GM19240 (cell line): Measurements from ENCODE around the gene SPAAR.
"Not testable (repeated sequence)": the region's sequence is repeated elsewhere in the genome, so short reads cannot be mapped to it uniquely, and the experiment has no call there.

Source experiments
- DNase-seq: peaks from one replicate; pipeline ENCODE4 v3.0.0; 2011; ENCODE audit warnings: low spot score; ENCODE audit not compliant: insufficient read length

SPAAR gene

DNA sequence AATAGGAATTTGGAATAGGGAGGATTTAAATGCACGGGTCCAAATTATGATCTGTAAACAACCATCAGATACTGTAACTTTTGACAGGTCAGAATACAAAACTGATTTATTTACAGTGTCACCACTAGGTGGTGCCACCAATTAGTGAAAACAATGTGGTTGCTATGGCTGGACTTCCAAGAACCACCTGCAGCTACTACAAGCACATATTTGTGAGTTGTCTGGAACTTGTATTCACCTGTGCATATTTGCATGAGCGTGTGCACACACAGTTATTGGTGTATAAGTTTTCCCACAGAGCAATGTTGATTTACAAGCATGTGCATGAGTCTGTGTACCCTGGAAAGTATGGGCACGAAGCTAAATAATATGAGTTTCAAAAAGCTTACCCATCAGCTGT, 6.2 kb upstream of the SPAAR start:
- peak; percentile 43 for DNase-seq

DNA sequence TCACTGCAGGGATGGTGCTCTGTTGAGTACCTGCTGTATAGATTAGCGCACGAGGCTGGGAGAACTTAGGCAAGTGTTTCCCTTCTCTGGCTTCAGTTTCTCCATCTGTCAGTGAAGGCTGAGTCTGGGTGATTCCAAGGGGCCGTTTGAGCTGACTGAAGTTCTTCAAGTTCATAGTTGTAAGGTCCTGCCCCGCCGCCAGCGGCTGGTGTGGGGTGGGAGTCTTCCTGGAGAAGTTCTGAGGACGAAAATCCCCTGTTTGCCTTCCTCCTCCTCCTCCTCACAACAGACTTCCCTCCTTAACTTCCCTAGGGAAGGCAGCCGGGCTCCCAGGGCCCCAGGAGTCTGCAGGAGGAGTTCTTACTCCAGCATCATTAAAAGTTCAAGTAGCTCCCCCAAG, 5.0 kb upstream of the SPAAR start:
- no peak for DNase-seq

DNA sequence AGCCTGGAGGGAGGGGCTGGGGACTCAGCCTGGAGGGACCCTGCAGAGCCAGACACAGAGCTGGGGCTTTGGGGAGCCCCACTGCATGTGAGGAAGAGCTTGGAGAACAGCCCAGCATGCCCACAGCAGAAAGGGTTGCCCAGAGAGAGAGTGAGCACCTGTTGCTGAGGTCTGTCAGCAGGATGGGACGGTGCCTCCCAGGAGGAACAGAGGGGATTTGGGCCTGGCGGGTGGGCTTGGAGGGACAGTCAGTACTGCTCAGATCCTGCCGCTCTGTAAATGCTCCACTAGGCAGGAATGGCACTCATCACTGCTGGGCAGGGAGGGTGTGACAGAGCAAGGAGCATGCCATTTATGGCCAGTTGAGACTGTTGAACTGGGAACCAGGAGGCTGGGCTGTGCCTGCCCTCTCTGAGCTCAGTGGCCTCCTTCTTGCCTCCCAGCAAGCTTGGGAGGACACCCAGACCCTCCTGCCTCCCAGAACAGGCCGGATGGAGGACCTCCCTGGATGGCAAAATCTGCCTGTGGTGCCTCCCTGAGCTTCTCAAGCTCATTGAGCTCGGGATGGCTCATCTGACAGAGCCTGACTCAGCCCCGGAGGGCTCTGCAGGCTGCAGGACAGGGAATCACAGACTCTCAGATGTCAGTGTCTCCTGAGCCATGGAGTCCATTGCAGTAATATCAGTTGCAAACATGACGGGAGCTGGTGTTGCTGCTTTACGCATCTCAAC, 4.1 kb upstream of the SPAAR start:
- no peak for DNase-seq

DNA sequence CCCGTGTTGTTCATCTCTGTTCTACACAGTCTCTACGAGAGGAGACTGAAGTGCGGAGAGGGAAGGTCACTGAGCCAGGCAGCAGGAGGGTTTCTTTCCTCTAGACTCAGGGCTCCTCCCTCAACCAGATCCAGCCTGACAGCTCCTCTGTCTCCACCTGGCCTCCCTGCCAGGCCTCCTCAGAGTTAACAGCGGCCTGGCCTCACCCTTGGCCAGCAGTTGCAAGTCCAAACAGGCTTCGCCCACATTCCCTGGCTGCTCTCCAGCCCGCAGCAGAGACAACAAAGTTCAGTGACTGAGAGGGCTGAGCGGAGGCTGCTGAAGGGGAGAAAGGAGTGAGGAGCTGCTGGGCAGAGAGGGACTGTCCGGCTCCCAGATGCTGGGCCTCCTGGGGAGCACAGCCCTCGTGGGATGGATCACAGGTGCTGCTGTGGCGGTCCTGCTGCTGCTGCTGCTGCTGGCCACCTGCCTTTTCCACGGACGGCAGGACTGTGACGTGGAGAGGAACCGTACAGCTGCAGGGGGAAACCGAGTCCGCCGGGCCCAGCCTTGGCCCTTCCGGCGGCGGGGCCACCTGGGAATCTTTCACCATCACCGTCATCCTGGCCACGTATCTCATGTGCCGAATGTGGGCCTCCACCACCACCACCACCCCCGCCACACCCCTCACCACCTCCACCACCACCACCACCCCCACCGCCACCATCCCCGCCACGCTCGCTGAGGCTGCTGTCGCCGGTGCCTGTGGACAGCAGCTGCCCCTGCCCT, 3.2 kb upstream of the SPAAR start, which contains the start of gene HRCT1:
HRCT1 (plus strand) TSS at position 291 of the 768 bp plus-strand sequence; CDS start at position 377, 86 bp downstream.
- DNase-seq = no peak

DNA sequence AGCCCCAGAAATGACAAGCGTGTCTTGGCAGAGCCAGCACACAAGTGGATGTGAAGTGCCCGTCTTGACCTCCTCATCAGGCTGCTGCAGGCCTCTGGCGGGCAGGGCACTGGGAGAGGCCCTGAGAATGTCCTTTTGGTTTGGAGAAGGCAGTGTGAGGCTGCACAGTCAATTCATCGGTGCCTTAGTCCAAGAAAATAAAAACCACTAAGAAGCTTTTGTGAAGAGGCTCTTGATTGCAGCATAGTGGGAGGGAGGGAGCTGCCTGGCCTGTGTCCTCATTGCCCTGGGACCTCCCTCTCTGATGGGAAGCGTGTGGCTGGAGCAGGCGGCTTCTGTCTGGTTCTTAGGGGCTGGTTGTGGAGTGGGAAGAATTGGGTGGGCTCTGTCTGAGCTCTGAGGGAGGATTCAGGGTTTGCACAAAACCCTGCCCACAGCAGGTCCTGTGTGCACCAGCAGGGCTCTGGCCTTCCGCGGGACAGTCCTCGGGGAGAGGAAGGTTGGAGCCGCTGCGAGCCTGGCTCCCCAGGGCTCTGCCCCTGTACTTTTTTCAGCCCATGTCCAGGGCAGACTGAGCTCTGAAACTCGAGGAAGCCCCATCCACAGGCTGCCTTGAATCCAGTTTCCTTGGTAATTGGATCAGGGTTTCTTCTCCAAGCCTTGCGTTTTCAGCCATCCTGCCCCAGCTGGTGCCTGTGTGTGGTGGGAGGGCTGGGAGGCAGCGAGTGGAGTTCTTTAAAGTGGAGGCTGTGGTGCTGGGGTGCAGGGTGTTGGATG, 2.2 kb upstream of the SPAAR start:
- DNase-seq = no peak

DNA sequence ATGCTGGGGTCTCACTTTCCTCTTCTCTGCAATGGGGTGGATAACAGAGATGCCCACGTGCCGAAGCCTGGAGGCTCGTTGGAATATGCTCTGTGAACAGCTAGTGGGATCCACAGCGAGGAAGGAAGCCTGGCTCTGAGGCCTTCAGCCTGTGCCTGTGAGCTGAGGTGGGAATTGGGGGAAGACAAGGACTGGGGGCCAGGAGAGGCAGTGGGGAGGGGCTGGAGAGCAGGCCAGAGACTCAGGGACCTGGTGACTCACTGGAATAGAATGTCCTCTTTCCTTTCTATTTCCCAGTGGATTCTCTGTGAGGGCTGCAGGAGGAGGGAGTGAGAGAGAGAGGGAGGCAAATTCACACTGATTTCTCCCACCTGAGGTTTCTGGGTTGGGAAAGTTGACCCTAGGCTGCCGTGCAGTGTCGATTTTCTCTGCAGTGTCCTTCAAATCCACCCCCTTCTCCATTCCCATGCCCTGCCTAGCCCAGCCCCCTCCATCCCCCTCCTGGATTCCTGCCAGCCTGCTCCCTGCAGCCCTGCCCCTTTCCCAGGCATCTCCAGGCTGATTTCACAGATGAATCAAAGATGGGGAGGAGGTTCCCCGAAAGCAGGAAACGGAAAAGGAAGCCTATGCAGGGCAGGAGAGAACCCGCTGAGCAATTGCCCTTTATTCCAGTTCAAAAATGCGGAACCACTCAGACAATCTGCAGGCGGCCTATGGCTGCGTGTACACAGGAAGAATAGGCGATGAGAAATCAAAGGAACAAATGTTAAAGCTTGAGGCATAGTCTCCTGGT, 1.4 kb upstream of the SPAAR start:
- no peak for DNase-seq

DNA sequence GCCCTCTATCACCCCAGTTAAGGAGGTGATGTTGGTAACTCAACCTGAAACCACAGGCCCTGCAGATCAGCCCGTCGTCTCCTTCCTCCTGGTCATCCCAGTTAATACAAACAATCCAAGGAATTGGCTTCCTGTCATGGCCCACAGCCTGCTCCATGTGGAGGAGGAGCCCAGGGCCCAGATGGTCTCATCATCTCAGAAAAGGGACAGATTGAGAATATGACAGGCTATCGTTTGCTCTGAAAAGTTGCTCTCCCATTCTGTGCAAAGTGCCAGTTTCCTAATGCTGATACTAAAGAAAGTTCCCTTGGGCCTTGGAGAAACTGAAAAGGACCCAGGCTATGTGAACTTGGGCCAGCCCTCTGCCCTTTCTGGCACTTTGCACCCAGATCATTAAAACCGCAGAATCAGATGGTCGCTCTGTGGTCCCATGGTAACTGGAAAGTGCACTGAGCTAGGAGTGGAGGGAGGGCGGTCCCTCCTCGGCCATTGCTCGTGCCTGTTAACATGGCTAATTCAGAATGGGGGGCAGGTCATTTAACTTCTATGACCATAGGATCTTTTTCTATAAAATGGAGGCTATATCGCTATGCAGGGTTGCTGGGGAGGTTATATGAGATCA, 675 bp upstream of the SPAAR start:
- no peak for DNase-seq

DNA sequence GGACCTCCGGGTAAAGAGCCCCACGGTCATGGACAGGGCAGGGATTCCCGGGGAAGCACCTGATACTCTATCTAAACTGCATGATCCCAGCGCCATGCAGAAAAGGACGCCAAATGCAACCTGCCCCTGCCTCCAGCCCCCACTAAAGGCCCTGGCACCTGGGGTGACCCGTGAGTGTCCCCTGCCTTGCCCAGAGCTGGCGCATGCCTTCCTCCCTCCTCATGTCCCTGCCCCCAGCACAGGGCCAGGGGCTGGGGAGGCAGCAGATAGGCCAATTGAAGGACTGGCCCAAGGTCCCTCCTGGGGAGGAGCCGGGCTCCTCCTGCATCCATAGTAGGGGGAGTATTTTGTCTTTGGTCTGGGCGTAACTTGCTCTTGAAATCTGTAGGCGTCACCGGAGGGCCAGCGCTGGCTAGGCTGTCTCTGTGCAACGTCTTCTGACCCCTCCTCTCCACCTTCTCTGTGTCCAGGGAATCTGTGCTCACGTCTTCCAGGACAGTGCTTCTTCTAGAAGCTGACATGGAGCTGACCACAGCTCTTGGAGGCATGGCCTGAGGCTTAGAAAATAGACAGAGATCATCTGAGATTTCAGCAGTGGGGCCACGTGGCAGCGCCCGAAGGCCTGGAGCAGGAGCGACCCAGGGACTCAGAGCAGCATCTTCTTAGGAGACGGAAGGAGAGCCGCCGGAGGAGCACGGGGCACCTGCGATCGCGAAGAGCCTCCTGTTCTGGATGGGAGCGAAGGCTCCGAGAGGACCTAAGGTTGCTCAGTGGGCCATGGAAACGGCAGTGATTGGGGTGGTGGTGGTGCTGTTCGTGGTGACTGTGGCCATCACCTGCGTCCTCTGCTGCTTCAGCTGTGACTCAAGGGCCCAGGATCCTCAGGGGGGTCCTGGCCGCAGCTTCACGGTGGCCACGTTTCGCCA, 660 bp downstream of the SPAAR start:
- no peak for DNase-seq

DNA sequence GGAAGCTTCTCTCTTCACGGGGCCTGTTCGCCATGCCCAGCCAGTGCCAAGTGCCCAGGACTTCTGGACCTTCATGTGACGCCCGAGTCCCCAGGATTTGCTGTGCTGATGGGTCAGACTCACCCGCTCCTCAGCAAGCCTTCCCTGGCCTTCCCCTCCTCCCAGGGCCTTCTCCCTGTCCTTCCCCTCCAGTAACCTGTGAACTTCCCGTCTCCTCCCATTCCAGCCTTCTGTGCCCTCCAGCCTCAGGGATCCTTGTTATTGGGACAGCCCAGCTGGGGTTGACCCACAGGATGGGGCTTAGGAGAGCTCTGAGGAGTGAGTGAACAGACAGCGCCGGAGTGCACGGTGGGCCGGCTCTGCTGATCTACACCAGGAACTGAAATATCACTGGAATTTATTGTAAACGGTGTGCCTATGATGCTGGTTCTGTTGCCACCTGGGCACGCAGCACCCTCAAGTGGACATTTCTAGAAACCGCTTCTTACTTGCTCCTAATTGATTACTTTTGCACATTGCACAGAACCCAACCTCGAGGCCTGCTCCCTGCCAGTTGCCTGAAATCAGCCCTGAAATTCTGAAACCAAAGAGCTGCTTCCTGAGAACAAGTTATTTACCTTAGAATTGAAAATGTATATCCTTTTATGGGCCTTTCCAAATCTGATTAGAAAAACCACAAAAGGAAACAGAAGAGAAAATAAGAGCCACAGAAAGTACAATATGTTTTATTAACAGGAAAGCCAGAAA, 1.5 kb downstream of the SPAAR start:
- DNase-seq = no peak

DNA sequence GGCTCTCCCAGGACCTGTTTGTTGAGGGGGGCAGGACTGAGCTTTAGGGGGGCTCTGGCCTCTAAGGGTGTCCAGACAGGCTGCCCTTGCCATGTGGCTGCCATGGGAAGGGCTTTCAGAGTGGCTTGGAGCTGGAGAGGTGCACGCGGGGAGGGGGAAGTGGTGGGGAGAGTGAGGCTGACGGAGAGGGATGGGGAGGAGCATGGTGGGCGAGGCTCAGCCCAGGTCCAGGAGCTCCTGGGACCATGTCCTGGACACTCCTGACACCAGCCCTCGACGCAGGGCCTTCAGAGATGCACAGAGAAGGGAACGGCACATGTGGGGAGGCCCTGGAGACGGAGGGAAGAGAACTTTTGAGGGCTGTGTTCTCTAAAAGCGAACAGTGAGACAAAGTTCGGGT, 2.4 kb downstream of the SPAAR start:
- DNase-seq = no peak

DNA sequence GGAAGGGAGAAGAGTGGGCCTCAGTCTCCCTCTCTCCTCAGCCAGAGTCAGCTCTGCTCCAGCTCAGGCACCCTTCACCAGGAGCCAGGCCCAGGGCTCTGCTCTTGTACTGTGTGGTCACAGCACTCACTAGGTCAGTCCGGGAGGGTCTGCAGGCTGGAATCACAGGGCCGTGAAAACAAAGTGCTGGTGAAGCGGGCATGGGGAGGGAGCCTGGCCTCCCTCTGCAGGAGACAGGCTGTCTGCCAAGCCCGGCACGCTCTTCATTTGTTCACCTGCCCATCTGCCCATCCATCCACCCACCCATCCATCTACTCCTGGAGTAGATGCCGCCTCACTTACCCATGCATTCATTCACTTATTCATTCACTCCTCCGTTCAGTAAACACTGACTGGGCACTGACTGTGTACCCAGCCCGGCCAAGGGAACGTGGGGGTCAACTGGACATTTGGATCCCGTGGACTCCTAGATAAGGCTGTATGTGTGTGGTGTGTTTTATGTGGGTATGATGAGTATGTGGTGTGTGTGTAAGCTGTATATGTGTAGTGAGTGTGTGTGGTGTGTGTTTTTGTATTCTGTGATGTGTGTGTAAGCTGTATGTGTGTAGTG, 3.6 kb downstream of the SPAAR start:
- no peak for DNase-seq

DNA sequence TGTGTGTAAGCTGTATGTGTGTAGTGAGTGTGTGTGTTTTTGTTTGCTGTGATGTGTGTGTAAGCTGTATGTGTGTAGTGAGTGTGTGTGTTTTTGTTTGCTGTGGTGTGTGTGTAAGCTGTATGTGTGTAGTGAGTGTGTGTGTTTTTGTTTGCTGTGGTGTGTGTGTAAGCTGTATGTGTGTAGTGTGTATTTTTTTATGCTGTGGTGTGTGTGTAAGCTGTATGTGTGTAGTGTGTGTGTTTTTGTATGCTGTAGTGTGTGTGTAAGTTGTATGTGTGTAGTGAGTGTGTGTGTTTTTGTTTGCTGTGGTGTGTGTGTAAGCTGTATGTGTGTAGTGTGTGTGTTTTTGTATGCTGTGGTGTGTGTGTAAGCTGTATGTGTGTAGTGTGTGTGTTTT, 4.1 kb downstream of the SPAAR start:
- DNase-seq = not testable (repeated sequence)

DNA sequence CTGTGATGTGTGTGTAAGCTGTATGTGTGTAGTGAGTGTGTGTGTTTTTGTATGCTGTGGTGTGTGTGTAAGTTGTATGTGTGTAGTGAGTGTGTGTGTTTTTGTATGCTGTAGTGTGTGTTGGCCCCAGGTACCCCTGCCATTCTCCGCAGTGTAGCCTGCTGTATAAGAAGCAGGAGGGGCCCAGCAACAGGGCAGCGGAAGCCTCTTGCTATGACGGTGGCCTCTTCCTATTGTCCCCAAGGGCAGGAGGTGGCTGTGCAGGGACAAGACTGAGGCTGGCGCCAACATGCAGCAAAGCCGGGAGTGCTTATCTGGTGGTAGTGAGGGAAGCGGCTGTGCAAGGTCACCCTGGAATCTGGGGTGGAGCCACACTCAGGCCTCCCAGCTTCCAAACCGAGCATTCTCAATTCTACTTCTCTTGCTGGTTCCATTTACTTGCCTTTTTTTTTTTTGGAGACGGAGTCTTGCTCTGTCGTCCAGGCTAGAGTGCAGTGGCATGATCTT, 5.1 kb downstream of the SPAAR start:
- DNase-seq = no peak

DNA sequence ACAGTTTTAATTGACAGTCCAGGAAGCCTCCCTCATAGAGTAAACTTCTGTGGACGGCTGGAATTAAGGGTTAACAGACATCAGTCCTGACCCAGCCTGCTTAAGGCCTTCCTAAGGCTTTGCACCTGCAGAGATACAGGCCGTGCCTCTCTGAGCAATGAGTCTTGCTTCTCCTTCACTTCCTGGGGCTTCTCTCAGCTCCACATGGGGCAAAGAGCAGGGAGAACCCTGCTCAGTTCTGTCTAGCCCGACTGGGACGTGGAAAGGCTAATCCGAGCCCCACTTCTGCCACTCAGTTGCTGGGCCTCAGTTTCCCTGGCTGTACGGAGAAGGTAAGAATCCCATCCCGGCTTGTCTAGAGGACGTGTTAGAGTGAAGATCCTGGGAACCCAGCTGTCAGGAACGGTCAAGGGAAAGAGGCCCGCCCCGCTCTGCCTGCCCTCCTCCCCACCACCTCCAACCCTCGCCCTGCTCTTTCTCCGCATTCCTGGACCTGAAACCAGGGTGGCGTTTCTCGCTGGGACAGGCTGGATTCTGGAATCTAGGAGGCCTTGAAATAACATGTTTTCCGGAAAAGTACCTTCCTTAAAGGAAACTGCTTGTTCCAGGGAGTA, 6.5 kb downstream of the SPAAR start:
- DNase-seq = no peak

DNA sequence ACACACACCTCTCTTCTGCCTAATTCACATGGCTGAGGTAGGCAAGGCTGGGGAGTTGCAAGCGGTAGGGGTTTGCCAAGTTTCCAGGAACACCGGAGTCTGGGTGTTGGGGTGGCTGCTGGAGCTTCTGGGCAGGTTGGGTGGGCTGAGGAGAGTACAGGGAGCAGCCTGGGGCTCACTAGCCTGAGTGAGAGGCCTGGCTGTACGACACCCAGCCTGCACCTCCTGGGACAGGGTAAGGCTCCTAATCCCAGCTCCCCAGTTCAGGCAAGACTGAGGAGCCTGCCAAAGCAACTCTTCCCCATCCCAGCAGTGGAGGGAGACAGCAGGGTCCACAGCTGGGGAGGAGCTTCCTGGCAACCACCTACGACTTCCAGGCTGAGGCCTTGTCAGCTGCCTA, 8.0 kb downstream of the SPAAR start:
- no peak for DNase-seq

DNA sequence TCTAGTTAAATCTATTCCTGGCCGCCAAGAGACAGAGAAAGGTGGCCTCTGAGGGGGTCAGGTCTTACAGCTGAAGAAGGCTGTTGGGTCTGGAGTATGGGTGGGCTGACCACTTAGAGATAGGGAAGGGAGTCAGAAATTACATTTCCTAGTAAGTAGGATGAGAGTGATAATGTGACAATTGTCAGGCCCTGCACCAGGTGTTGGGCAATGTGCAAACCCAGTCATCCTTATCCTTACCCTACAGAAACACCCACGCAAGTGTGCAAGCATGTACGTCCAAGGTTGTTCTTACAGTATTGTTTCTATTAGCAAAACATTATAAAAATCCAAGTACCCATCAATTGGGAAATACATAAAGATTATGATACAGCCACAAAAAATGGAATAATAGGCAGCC, 9.5 kb downstream of the SPAAR start:
- DNase-seq = no peak

DNA sequence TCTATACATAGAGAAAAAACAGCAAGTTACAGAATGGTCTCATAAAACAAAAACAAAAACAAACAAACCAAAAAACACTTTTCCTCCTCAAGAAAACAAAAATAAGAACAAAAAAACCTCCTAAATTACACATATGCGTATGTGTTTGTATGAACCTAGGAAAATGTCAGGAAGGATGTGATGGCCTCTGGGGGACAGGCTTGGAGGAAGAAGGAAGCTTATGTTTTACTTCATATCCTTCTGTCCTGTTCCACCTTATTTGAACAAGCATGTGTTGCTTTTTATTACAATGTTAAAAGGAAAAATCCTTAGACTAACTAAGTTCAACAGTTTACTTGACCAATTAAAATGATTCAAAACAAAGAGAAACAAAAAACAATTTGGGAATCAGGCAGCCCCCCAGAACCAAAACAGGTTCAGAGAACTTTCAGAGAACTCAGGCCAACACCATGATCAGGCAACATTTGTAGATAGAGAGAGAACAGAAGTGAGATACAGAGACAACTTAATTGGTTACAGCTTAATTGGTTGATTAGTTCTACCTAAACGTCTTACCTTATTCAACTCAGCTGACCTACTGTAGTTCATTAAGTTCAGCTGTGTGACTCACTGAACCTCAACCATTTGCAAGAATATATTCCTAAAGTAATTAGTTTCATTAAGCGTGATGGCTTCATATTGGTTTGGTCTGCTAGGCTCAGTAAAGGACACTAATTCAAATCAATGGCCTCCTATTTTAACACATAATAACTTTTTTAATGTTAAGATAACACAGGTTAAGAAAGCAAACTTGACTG, 10.1 kb downstream of the SPAAR start:
- no peak for DNase-seq
